T-helper 2 cell treated with Interferon-gamma antibody and Interleukin-4, amounts not matched to agents 100 ng/mL and 5 ng/mL, for 36 hours (primary cell): Measurements from ENCODE around the gene NPAT. TPM values are rescaled to one million over a fixed set of nuclear protein-coding genes. Genes with fewer than 3 reads are reported as not detected.

Experiments used
- total RNA-seq: library from RNA; stranded (reverse); gene quantifications from 2 replicates; pipeline ENCODE4 v1.2.3, GENCODE V29; 2022

Gene NPAT
- total RNA-seq, 1 donor from 2014 or later = 39.6 TPM

Other genes starting within 250 kb of the NPAT start
- 30.6 and 31.6 TPM in 2 replicates for gene CUL5, start 213.7 kb downstream of the NPAT start, total RNA-seq
- gene ACAT1, start 101.1 kb downstream of the NPAT start, total RNA-seq = 51.6 and 58.1 TPM in 2 replicates
- 111 and 116 TPM in 2 replicates for gene ATM, start 429 bp upstream of the NPAT start, total RNA-seq
- 0.20 and 0.39 TPM in 2 replicates for gene C11orf65, start 244.9 kb upstream of the NPAT start, total RNA-seq